Naive B cell (primary cell): ENCODE data around the gene SSR2. TPM values are rescaled to one million over a fixed set of nuclear protein-coding genes. Genes with fewer than 3 reads are reported as not detected.
"Not testable (repeated sequence)": the region's sequence is repeated elsewhere in the genome, so short reads cannot be mapped to it uniquely, and the experiment has no call there.

ENCODE experiments used
- ATAC-seq, 2 donors: fragments of 150-1000 bp; cut with Tn5 transposase; 2 replicates each; pipeline ENCODE4 v1.10.0; 2021; ENCODE audit warnings: low read depth in 2 of 2, mild to moderate bottlenecking in 2 of 2, moderate library complexity in 2 of 2
- DNase-seq: peaks from one replicate; pipeline ENCODE4 v3.0.0; 2022
- H3K27ac Mint-ChIP-seq, 6 donors: one replicate each; pipeline ENCODE4 v1.8.0; 2020 to 2022; ENCODE audit warnings: mild to moderate bottlenecking in 6 of 6, mixed read lengths in 6 of 6, moderate library complexity in 5 of 6, inconsistent platforms in 2 of 6
- H3K27me3 Mint-ChIP-seq, 3 donors: one replicate each; pipeline ENCODE4 v1.8.0; 2021 to 2022; ENCODE audit warnings: mixed read lengths in 3 of 3, mild to moderate bottlenecking in 1 of 3
- H3K36me3 Mint-ChIP-seq, 2 donors: one replicate each; pipeline ENCODE4 v1.8.0; 2020 to 2022; ENCODE audit warnings: mixed read lengths in 2 of 2, inconsistent platforms in 1 of 2, mild to moderate bottlenecking in 1 of 2
- H3K4me1 Mint-ChIP-seq, 3 donors: one replicate each; pipeline ENCODE4 v1.8.0; 2020 to 2022; ENCODE audit warnings: mixed read lengths in 3 of 3, inconsistent platforms in 1 of 3, mild to moderate bottlenecking in 1 of 3, moderate library complexity in 1 of 3
- H3K4me3 Mint-ChIP-seq, 8 donors: one replicate each; pipeline ENCODE4 v1.8.0; 2020 to 2022; ENCODE audit warnings: mild to moderate bottlenecking in 8 of 8, mixed read lengths in 8 of 8, moderate library complexity in 8 of 8, inconsistent platforms in 2 of 8
- H3K9me3 Mint-ChIP-seq, 7 donors: one replicate each; pipeline ENCODE4 v1.8.0; 2020 to 2022; ENCODE audit warnings: mixed read lengths in 7 of 7, mild to moderate bottlenecking in 5 of 7, inconsistent platforms in 2 of 7, moderate library complexity in 1 of 7
- polyA plus RNA-seq, 6 donors: library from polyadenylated mRNA; unstranded; fragments of 300-500 nt; fragmentation: Illumina TruSeq; gene quantifications; one replicate each; pipeline ENCODE4 v1.2.3, GENCODE V29; 2021; ENCODE audit warnings: low read depth in 6 of 6

Gene SSR2
- polyA plus RNA-seq, 6 donors from 2014 or later: 243 to 278 (median 256) TPM

DNA sequence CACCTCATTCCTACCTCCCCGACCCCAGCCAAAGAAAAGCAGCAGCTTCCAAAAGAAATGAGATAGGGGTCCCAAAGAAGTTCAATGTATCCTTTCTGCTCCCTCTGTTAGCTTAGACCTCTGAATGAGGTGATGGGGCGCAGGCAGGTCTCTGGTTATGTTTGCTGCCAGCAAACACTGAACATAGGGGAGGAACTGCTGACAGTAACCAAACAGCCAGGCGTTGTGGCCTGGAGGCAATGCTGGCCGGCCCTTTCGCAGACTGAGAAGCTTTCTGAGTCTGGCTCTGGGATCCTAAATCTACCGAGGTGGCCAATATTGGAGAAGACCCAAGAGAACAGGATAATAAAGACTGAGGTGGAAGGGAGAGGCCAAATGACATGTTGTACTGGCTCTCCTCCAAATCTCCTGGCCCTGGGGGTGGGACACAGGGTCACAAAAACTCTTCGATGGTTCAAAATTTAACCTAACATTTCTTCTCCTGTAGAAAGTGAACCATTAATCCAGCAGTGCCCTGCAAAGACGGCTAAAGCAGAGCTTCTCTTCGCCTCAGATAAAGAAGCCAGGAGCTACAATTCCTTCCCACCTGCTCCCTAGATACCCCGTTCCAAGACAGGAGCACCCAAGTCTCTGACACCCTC lies 19.6 kb downstream of the SSR2 start:
- H3K27me3 Mint-ChIP-seq: no peaks in the 10 kb centered on the region
- no peak for ATAC-seq
- H3K36me3 Mint-ChIP-seq: no peaks in the 10 kb centered on the region
- H3K27ac Mint-ChIP-seq: peak overlapping the region in 2 of 6 donors; percentile 73 to 83
- H3K4me3 Mint-ChIP-seq: no peak overlapping the region
- DNase-seq: no peak
- H3K9me3 Mint-ChIP-seq: no peaks in the 10 kb centered on the region
- no peaks in the 10 kb centered on the region for H3K4me1 Mint-ChIP-seq

DNA sequence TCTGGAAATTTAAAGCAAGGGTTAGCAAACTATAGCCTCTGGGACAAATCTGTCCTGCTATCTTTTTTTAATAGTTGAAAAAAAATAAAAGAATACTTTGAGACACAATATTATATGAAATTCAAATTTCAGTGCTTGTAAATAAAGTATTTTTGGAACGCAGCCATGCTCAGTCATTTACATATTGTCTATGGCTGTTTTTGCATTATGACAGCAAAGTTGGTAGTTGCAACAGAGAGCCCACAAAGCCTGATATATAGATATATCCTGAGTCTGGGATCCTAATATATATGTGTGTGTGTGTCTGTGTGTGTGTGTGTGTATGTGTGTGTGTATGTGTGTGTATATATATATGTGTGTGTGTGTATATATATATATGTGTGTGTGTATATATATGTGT lies 20.8 kb downstream of the SSR2 start:
- Mint-ChIP-seq H3K9me3 (no peaks in the 10 kb centered on the region), H3K27ac (no peak overlapping the region), H3K4me3 (no peak overlapping the region), H3K4me1 (no peaks in the 10 kb centered on the region), H3K36me3 (no peaks in the 10 kb centered on the region), H3K27me3 (no peaks in the 10 kb centered on the region)
- ATAC-seq (no peak), DNase-seq (no peak)

DNA sequence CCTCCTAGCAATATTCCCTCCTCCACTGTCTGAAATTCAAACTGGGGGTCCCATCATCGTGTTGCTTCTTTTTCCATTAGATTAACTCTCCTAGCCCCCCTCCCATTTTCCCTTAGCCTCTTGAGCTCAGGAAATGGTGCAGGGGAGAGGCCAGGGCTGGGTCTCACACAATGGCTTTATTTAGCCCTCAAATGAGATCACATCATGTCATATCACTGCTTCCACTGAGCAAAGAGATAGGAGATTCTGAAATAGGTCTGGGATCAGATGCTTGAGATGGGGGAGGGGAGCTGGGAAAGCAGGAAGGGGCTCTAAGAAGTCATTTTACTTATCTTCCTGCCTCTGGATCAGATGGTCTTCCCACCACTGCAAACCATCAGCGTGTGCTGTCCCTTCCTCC lies 24.6 kb downstream of the SSR2 start:
- Mint-ChIP-seq H3K9me3 (no peaks in the 10 kb centered on the region), H3K4me3 (no peak overlapping the region), H3K36me3 (no peaks in the 10 kb centered on the region), H3K27me3 (no peaks in the 10 kb centered on the region), H3K4me1 (no peaks in the 10 kb centered on the region), H3K27ac (peak overlapping the region in 2 of 6 donors; percentile 10 to 94)
- DNase-seq: no peak
- no peak for ATAC-seq

DNA sequence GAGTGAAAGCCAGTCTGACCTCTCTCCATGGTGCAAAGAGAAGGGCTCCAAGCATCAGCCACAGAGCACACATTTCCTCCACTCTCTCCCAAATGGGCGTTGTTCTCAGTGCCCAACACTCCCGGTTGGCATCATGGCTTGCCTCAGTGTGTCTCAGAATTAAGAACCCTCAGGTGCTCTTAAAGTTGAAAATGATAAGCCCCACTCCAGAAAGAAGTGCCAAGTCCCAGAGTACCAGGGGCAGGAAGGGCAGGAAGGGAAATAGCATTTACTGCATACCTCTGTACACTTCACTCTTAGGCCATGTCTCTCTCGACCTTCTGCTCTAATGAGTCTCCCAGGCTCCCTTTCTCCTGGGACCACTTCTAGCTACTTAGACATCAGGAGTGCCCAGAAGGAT lies 27.2 kb downstream of the SSR2 start:
- H3K4me1 Mint-ChIP-seq: peaks cover 15 to 24% (median 17%) of the 10 kb centered on the region in 3 donors
- no peak for DNase-seq
- H3K27ac Mint-ChIP-seq: peak overlapping the region in 1 of 6 donors; percentile 78
- H3K36me3 Mint-ChIP-seq: no peaks in the 10 kb centered on the region
- H3K4me3 Mint-ChIP-seq: no peak overlapping the region
- H3K9me3 Mint-ChIP-seq: no peaks in the 10 kb centered on the region
- ATAC-seq: no peak
- H3K27me3 Mint-ChIP-seq: no peaks in the 10 kb centered on the region

DNA sequence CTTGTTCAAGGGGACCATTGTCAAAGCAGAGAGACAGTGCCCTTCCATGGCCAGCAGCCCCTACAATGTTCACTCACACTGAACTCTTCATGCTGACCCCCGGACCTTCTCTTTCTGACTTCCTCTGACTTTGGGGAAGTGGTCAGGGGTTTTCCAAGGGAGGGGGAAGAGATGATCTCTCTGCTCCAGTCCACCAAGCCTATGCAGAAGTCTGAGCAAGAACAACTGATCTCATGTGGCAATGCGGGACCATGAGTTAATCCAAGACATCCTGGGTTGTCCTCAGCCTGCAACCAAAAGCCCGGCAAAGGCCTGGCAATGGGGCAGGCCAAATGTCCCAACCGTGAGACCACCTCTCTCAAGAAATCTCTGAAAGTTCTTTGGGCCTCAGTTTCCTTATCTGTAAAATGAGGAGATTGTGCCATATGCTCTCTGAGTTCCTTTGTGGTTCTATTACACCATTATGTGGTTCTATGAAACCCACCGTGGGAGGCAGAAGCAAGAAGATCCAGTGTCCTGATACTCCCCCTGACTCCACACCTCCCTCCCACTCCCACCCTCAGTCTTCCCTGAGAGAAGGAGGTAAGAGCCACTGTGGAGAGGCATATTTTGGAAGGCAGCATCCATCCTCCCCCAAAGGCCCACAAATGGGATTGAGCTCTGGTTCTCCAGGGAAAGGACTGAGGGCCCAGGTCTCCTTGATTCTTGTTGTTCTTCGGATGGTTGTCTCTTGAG lies 30.6 kb downstream of the SSR2 start:
- ATAC-seq (peak; percentile 37 to 59), DNase-seq (no peak)
- Mint-ChIP-seq H3K27ac (peak overlapping the region in 3 of 6 donors; percentile 20 to 87 (median 86)), H3K27me3 (no peaks in the 10 kb centered on the region), H3K36me3 (no peaks in the 10 kb centered on the region), H3K9me3 (no peaks in the 10 kb centered on the region), H3K4me1 (peaks cover 19 to 36% (median 20%) of the 10 kb centered on the region in 3 donors), H3K4me3 (peak overlapping the region in 2 of 8 donors; percentile 5 to 29)

DNA sequence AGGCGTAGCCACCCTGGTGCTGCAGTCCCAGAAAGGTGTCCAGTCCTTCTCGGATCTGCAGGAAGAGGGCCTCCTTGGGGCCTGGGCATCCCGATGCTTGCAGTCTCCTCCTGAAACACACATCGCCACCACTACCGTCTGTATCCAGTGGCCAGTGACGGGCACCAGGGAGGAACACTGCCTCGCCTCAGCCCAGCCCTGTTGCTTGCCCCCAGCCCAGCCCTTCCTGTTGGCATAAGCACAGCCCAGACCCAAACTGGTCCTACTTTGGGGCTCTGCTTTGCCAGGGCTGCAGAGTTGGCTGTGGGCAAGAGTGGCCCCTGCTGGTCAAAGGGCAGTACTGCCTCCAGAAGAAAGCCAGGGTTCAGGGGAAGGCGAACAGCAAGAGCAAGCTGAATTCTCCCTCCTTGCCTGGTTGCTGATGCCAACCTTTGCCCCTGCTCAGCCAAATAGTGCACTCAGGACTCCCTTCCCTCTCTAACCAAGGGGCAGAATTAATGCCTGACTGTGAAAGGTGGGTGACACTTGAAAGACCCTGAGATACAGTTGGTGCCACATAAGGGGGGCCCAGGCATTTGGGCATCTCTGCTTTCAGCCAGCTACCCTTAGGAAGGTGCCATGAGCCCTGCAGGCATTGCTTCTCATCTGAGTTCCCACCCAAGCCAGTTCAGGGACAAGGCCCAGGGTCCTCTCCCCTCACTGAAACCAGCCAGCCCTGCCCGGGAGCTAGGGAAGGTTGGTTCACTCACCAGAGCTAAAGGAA lies 31.3 kb downstream of the SSR2 start:
- Mint-ChIP-seq H3K9me3 (no peaks in the 10 kb centered on the region), H3K27ac (peak overlapping the region in 3 of 6 donors; percentile 60 to 88 (median 84)), H3K36me3 (no peaks in the 10 kb centered on the region), H3K4me3 (peak overlapping the region in 5 of 8 donors; percentile 1 to 72 (median 45)), H3K4me1 (peaks cover 21 to 43% (median 23%) of the 10 kb centered on the region in 3 donors), H3K27me3 (no peaks in the 10 kb centered on the region)
- DNase-seq: peak; percentile 78
- ATAC-seq: peak; percentile 91 to 93

DNA sequence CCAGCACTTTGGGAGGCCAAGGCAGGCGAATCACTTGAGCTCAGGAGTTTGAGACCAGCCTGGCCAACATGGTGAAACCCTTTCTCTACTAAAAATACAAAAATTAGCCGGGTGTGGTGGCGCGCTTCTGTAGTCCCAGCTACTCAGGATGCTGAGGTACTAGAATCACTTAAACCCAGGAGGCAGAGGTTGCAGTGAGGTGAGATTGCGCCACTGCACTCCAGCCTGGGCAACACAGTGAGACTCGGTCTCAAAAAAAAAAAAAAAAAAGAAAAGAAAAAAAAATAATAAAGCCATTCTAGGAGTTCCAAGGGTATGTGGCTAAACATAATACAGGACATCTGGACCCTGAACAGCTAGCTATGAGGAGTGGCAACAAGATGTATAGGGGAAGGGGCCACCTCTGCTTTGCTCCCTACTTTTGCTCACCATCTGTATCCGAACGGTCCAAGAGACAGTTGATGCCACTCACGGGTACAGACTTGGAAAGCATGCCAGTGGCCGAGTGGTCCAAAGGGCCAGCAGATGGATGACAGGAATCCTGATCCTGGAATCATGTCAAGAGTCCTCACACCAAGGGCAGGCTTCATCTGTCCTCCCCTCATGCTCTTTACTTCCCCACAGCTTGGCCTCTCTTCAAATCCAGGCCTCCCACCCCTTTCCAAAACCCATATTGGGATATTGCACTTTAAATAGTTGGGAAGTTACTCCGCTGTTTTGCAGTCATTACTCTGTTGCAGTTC lies 35.7 kb downstream of the SSR2 start:
- not testable (repeated sequence) for H3K27me3 Mint-ChIP-seq, H3K4me3 Mint-ChIP-seq, DNase-seq, H3K9me3 Mint-ChIP-seq, H3K36me3 Mint-ChIP-seq, ATAC-seq
- Mint-ChIP-seq H3K27ac (peak overlapping the region in 3 of 6 donors; percentile 7 to 98 (median 93)), H3K4me1 (peaks cover 59 to 76% (median 65%) of the 10 kb centered on the region in 3 donors)

DNA sequence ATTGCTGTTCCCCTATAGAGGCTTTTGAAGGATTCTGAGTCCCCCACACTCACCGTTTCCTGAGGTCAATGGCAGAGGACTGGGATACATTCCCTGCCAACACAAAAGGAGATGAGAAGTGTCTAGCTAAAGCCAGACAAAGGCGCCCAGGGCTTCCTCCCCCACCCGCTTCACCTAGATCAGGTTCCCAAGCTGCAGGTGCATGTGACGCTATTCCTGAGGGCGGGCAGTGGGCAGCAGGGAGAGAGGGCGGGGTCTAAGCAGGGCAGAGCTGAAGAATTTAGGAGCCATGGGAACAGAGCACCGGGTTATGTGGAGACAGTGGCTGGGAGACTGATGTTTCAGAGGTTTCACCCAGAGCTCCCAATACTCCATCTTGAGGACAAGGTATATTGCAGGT lies 36.4 kb downstream of the SSR2 start:
- no peak for ATAC-seq
- Mint-ChIP-seq H3K4me1 (peaks cover 58 to 76% (median 65%) of the 10 kb centered on the region in 3 donors), H3K9me3 (no peaks in the 10 kb centered on the region), H3K4me3 (peak overlapping the region in 5 of 8 donors; percentile 32 to 93 (median 61)), H3K36me3 (no peaks in the 10 kb centered on the region), H3K27me3 (no peaks in the 10 kb centered on the region), H3K27ac (peak overlapping the region; percentile 39 to 98 (median 62))
- no peak for DNase-seq

DNA sequence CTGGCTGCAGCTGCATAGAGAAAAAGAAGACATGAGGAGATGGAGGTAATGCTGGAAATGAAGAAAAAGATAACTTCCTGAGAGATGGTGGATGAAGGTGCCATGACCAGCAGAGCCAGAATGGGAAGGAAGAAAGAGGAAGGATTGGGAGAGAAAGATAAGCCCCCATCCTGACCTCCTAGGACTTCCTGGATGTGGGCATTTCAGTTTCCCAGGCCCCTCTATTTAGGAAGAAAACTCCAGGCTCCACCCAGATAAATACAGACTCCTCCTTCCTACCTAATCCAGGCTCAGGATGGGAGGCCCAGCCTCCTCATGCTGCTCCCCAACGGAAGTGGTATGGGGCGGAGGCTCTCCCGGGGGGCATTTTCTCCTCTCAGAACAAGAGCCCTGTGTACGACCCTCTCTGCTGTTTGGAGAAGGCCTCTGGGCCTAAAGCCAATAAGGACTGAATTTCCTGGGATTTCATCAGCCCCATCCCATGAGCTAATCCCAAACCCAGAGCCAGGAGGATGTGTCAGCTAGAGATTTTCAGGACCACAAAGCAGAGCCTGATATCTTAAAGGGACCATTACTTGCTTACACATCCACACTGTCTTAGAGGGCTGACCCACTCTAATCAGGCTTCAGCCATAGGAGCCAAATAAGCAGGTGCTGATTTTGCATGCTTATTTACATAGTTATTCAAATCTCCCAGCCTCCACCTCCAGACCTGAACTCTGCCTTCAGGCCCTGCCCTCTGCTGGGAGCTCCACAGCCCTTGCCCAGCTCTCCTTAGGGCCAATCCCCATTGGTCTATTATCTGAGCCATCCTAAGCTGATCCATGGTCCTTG lies 37.3 kb downstream of the SSR2 start:
- peak; percentile 71 to 82 for ATAC-seq
- H3K4me3 Mint-ChIP-seq: peak overlapping the region; percentile 49 to 95 (median 72)
- peak; percentile 45 for DNase-seq
- peak overlapping the region in 5 of 6 donors; percentile 83 to 98 (median 89) for H3K27ac Mint-ChIP-seq
- H3K36me3 Mint-ChIP-seq: no peaks in the 10 kb centered on the region
- H3K27me3 Mint-ChIP-seq: no peaks in the 10 kb centered on the region
- peaks cover 55 to 75% (median 60%) of the 10 kb centered on the region in 3 donors for H3K4me1 Mint-ChIP-seq
- no peaks in the 10 kb centered on the region for H3K9me3 Mint-ChIP-seq

DNA sequence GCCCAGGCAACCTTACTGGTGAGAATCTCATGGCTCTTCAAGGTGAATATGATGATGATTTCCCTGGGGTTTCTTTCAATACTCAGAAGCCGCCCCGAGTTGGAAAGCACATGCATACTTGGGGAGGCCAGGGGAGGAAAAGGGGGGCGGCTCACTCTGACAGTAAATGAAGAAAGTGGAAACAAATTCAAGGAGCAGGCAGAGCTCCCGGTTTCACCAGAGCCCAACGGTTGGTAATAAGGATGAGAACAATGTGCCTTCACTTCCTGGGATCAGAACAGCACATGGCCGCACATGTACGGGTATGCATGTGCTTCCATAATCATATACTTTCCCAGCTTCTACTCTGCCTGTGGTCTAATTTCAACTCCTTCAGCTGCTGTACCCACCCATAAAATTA lies 38.6 kb downstream of the SSR2 start:
- ATAC-seq (no peak), DNase-seq (no peak)
- Mint-ChIP-seq H3K27ac (peak overlapping the region; percentile 87 to 98 (median 90)), H3K27me3 (no peaks in the 10 kb centered on the region), H3K4me1 (peaks cover 60 to 73% (median 60%) of the 10 kb centered on the region in 3 donors), H3K9me3 (no peaks in the 10 kb centered on the region), H3K36me3 (peaks cover 0 to 7% of the 10 kb centered on the region in 2 donors), H3K4me3 (peak overlapping the region; percentile 89 to 99 (median 97))

DNA sequence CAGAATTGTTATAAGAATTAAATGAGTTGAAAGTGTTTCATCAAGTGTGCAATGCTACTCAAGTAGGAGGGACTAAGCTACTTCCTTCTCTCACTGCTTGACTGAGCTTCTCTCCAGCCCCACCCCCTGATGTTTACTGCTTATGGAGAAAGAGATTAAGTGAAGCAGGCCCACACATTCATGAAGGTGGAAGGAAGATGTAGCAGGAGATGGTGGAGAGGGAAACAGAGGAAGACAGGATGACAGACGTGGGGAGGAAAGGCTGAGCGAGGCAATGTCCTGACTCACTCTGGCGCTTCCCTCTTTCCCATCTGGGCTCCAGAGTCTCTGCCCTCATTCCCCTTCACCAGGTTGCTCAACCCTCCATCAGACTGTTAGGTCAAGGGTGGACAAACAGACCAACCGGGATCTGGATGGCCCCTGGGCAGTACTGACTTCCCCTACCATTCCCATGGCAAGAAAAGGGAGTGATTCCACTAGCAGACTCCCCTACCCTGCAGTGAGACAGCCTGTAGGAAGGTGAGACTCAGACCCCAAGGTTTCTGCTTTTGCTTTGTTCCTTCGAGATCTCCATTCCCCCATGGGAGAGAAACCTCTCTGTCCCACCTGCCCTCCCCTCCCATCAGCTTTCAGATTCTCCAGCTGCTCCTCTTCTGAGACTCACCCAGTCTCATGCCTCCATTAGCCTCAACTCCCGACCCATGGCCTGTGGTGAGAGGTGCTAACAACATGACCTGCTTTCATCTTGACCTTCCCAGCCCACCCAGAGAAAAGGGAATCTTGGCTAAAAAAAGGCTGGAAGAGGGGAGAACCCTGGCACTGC lies 39.3 kb downstream of the SSR2 start:
- no peaks in the 10 kb centered on the region for H3K9me3 Mint-ChIP-seq
- H3K36me3 Mint-ChIP-seq: peaks cover 0 to 13% of the 10 kb centered on the region in 2 donors
- ATAC-seq (peak; percentile 55 to 61), DNase-seq (peak; percentile 70)
- H3K27ac Mint-ChIP-seq: peak overlapping the region; percentile 87 to 98 (median 90)
- H3K27me3 Mint-ChIP-seq: no peaks in the 10 kb centered on the region
- H3K4me1 Mint-ChIP-seq: peaks cover 66 to 75% (median 66%) of the 10 kb centered on the region in 3 donors
- H3K4me3 Mint-ChIP-seq: peak overlapping the region; percentile 89 to 99 (median 97)
